Erythroblast (primary cell): ENCODE data around the gene CDK6.

Experiments used
- GATA1 ChIP-seq: IDR thresholded peaks from 2 replicates; pipeline ENCODE4 v1.6.1; 2011; ENCODE audit warnings: low read depth, mild to moderate bottlenecking, control low read depth, low read length, moderate library complexity
- POLR2A ChIP-seq: IDR thresholded peaks from 2 replicates; pipeline ENCODE4 v1.6.1; 2011; ENCODE audit warnings: mild to moderate bottlenecking, low read length

DNA sequence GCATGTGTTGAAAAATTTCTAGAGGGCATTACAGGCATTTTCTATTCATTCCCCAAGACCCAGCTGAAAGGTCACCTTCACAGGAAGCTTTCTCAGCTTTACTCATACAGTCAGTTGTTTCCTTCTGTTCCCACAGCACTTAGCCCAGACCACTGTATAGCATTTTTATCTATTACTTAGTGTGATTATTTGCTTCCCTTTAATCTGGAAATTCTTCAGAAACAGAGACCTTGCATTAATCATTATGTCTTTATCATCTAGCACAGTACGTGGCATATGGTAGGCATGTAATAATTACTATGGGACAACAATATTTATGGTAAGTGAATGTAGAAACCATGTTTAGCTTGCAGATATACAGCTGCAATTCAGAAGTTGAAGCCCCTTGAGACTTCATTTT is 38.2 kb upstream of the CDK6 start:
- TF ChIP-seq POLR2A (no peak), GATA1 (no peak)
